Activated CD8-positive, alpha-beta memory T cell treated with anti-CD3 and anti-CD28 coated beads, Interleukin-2, amount 10 ng/mL, durations not matched to agents 7 days and 5 days (primary cell): ENCODE measurements around the gene CSRP1. TPM values are rescaled to one million over a fixed set of nuclear protein-coding genes. Genes with fewer than 3 reads are reported as not detected.
"Not testable (repeated sequence)": the region's sequence is repeated elsewhere in the genome, so short reads cannot be mapped to it uniquely, and the experiment has no call there.

Experiments
- ATAC-seq: fragments of 150-1000 bp; cut with Tn5 transposase; one replicate; pipeline ENCODE4 v1.10.0; 2021; ENCODE audit warnings: moderate library complexity
- CTCF ChIA-PET: fragments of 350-600 bp; sonication (Branson Sonifier 250); formaldehyde crosslinking; loops from one replicate; lab custom pipeline; 2021; ENCODE audit warnings: antibody characterized with exemption; lab: Charles Lee
- DNase-seq: peaks from one replicate; pipeline ENCODE4 v3.0.0-alpha.2; 2020
- H3K27ac Mint-ChIP-seq: one replicate; pipeline ENCODE4 v1.8.0; 2021; ENCODE audit warnings: mild to moderate bottlenecking, mixed read lengths
- H3K27me3 Mint-ChIP-seq: one replicate; pipeline ENCODE4 v1.8.0; 2021; ENCODE audit warnings: mixed read lengths
- H3K36me3 Mint-ChIP-seq: one replicate; pipeline ENCODE4 v1.8.0; 2021; ENCODE audit warnings: mild to moderate bottlenecking, mixed read lengths
- H3K4me1 Mint-ChIP-seq: one replicate; pipeline ENCODE4 v1.8.0; 2021; ENCODE audit warnings: mixed read lengths
- H3K4me3 Mint-ChIP-seq: one replicate; pipeline ENCODE4 v1.8.0; 2021; ENCODE audit warnings: mild to moderate bottlenecking, moderate library complexity, mixed read lengths
- H3K9me3 Mint-ChIP-seq: one replicate; pipeline ENCODE4 v1.8.0; 2022; ENCODE audit warnings: low read depth, mixed read lengths
- total RNA-seq, 2 experiments: library from RNA; stranded (reverse); gene quantifications; one replicate each; pipeline ENCODE4 v1.2.3, GENCODE V29; 2021

CSRP1 gene
- total RNA-seq, 2 experiments from 2014 or later: 71.7 to 78.3 TPM

GRCh38 chr1:201535046-201535918 lies 28.4 kb upstream of the CSRP1 start:
- Mint-ChIP-seq H3K4me1 (peaks cover 21% of the 10 kb centered on the region), H3K9me3 (no peaks in the 10 kb centered on the region), H3K4me3 (no peak overlapping the region), H3K36me3 (peaks cover 3% of the 10 kb centered on the region), H3K27ac (no peak overlapping the region), H3K27me3 (peaks cover 43% of the 10 kb centered on the region)
- ATAC-seq (no peak), DNase-seq (no peak)
- CTCF ChIA-PET: interaction anchor here (0.7 to 3.0 kb wide), 4 partner anchors 23 to 258 kb away, joined by 3 to 16 read pairs (median 4); no protein-coding TSS in a partner anchor

GRCh38 chr1:201533836-201534235 lies 26.9 kb upstream of the CSRP1 start:
- Mint-ChIP-seq H3K4me1 (peaks cover 17% of the 10 kb centered on the region), H3K36me3 (peaks cover 3% of the 10 kb centered on the region), H3K27ac (no peak overlapping the region), H3K27me3 (peaks cover 32% of the 10 kb centered on the region), H3K4me3 (no peak overlapping the region), H3K9me3 (no peaks in the 10 kb centered on the region)
- DNase-seq (no peak), ATAC-seq (no peak)
- CTCF ChIA-PET: interaction anchor here (0.8 to 3.0 kb wide), 3 partner anchors 21 to 52 kb away, joined by 3 to 16 read pairs (median 4); no protein-coding TSS in a partner anchor

GRCh38 chr1:201531551-201532425 lies 24.9 kb upstream of the CSRP1 start:
- H3K36me3 Mint-ChIP-seq: peaks cover 3% of the 10 kb centered on the region
- H3K27me3 Mint-ChIP-seq: peaks cover 13% of the 10 kb centered on the region
- H3K27ac Mint-ChIP-seq: no peak overlapping the region
- no peak for DNase-seq
- no peak for ATAC-seq
- H3K4me3 Mint-ChIP-seq: no peak overlapping the region
- peaks cover 7% of the 10 kb centered on the region for H3K4me1 Mint-ChIP-seq
- no peaks in the 10 kb centered on the region for H3K9me3 Mint-ChIP-seq
- CTCF ChIA-PET: interaction anchor here (0.9 to 1.6 kb wide), 6 partner anchors 8 to 45 kb away, joined by 3 to 8 read pairs (median 3); no protein-coding TSS in a partner anchor

GRCh38 chr1:201530741-201531531 lies 24.0 kb upstream of the CSRP1 start:
- ATAC-seq (no peak), DNase-seq (no peak)
- Mint-ChIP-seq H3K4me1 (peaks cover 3% of the 10 kb centered on the region), H3K27me3 (peaks cover 4% of the 10 kb centered on the region), H3K9me3 (no peaks in the 10 kb centered on the region), H3K27ac (no peak overlapping the region), H3K36me3 (peaks cover 3% of the 10 kb centered on the region), H3K4me3 (no peak overlapping the region)
- CTCF ChIA-PET: interaction anchor here (0.7 to 1.8 kb wide), 9 partner anchors 9 to 264 kb away, joined by 3 to 8 read pairs (median 3); no protein-coding TSS in a partner anchor

GRCh38 chr1:201528631-201529252 lies 21.8 kb upstream of the CSRP1 start:
- Mint-ChIP-seq H3K27me3 (no peaks in the 10 kb centered on the region), H3K9me3 (no peaks in the 10 kb centered on the region), H3K27ac (no peak overlapping the region), H3K36me3 (peaks cover 16% of the 10 kb centered on the region), H3K4me1 (no peaks in the 10 kb centered on the region), H3K4me3 (no peak overlapping the region)
- CTCF ChIA-PET: interaction anchor here (1.1 to 2.3 kb wide), 2 partner anchors 16 kb away, joined by 3 to 14 read pairs; no protein-coding TSS in a partner anchor
- ATAC-seq (no peak), DNase-seq (no peak)

- DNase-seq (no peak), ATAC-seq (no peak)
- no peak overlapping the region for H3K4me3 Mint-ChIP-seq
- CTCF ChIA-PET: interaction anchor here (0.6 to 2.3 kb wide), 3 partner anchors 15 to 184 kb away, joined by 3 to 14 read pairs (median 3); no protein-coding TSS in a partner anchor
- no peak overlapping the region for H3K27ac Mint-ChIP-seq
- H3K27me3 Mint-ChIP-seq: no peaks in the 10 kb centered on the region
- H3K36me3 Mint-ChIP-seq: peaks cover 17% of the 10 kb centered on the region
- no peaks in the 10 kb centered on the region for H3K4me1 Mint-ChIP-seq
- no peaks in the 10 kb centered on the region for H3K9me3 Mint-ChIP-seq
Observed at GRCh38 chr1:201527879-201528278, 21.0 kb upstream of the CSRP1 start.

GRCh38 chr1:201525193-201525778 lies 18.4 kb upstream of the CSRP1 start:
- ATAC-seq: no peak

GRCh38 chr1:201520046-201520575 lies 13.2 kb upstream of the CSRP1 start:
- H3K9me3 Mint-ChIP-seq, H3K4me3 Mint-ChIP-seq, H3K27me3 Mint-ChIP-seq, ATAC-seq, DNase-seq, H3K27ac Mint-ChIP-seq, H3K4me1 Mint-ChIP-seq: not testable (repeated sequence)
- CTCF ChIA-PET: interaction anchor here (1.0 to 1.8 kb wide), 2 partner anchors 38 to 72 kb away, joined by 3 to 9 read pairs; no protein-coding TSS in a partner anchor
- peaks cover 19% of the 10 kb centered on the region for H3K36me3 Mint-ChIP-seq

More at GRCh38 chr1:201525193-201525778, 18.4 kb upstream of the CSRP1 start:
- Mint-ChIP-seq H3K27me3 (no peaks in the 10 kb centered on the region), H3K9me3 (peaks cover 3% of the 10 kb centered on the region), H3K36me3 (peaks cover 25% of the 10 kb centered on the region), H3K4me1 (no peaks in the 10 kb centered on the region), H3K27ac (no peak overlapping the region), H3K4me3 (no peak overlapping the region)
- CTCF ChIA-PET: interaction anchor here (1.3 to 1.6 kb wide), 2 partner anchors 12 to 44 kb away, joined by 3 to 5 read pairs; no protein-coding TSS in a partner anchor
- no peak for DNase-seq

GRCh38 chr1:201518071-201518470 lies 11.1 kb upstream of the CSRP1 start:
- Mint-ChIP-seq H3K4me1 (peaks cover 11% of the 10 kb centered on the region), H3K36me3 (peaks cover 10% of the 10 kb centered on the region), H3K4me3 (no peak overlapping the region), H3K27ac (no peak overlapping the region), H3K27me3 (no peaks in the 10 kb centered on the region), H3K9me3 (peaks cover 3% of the 10 kb centered on the region)
- ATAC-seq (no peak), DNase-seq (no peak)
- CTCF ChIA-PET: interaction anchor here (1.2 to 24.1 kb wide), 2 partner anchors 31 to 70 kb away, joined by 4 to 597 read pairs; no protein-coding TSS in a partner anchor

- H3K9me3 Mint-ChIP-seq: peaks cover 3% of the 10 kb centered on the region
- CTCF ChIA-PET: interaction anchor here (1.2 to 24.1 kb wide), 3 partner anchors 30 to 70 kb away, joined by 4 to 597 read pairs (median 135); no protein-coding TSS in a partner anchor
Observed at GRCh38 chr1:201517631-201518030, 10.7 kb upstream of the CSRP1 start.

GRCh38 chr1:201516511-201517127 lies 9.7 kb upstream of the CSRP1 start:
- DNase-seq (no peak), ATAC-seq (no peak)
- CTCF ChIA-PET: interaction anchor here (1.3 to 24.1 kb wide), 4 partner anchors 18 to 81 kb away, joined by 3 to 597 read pairs (median 90); no protein-coding TSS in a partner anchor
- Mint-ChIP-seq H3K27me3 (no peaks in the 10 kb centered on the region), H3K4me1 (peaks cover 21% of the 10 kb centered on the region), H3K9me3 (no peaks in the 10 kb centered on the region), H3K4me3 (no peak overlapping the region), H3K36me3 (peaks cover 2% of the 10 kb centered on the region), H3K27ac (no peak overlapping the region)

More at GRCh38 chr1:201517631-201518030, 10.7 kb upstream of the CSRP1 start:
- peaks cover 9% of the 10 kb centered on the region for H3K36me3 Mint-ChIP-seq
- H3K27me3 Mint-ChIP-seq: no peaks in the 10 kb centered on the region
- H3K4me1 Mint-ChIP-seq: peaks cover 14% of the 10 kb centered on the region
- no peak for ATAC-seq
- H3K4me3 Mint-ChIP-seq: no peak overlapping the region
- no peak overlapping the region for H3K27ac Mint-ChIP-seq
- DNase-seq: no peak
